Keratinocyte (primary cell): ENCODE data around the gene SUPT16H.

Experiments
- CTCF ChIP-seq, 3 experiments: IDR thresholded peaks in 1 of 3; conservative IDR thresholded peaks in 1 of 3; optimal IDR thresholded peaks in 1 of 3; 2 replicates in 2 of 3; 3 replicates in 1 of 3; pipeline versions ENCODE3 to v1.5.1; 2011; ENCODE audit warnings: low read length in 3 of 3, mild to moderate bottlenecking in 3 of 3, moderate library complexity in 2 of 3, control low read depth in 1 of 3, inconsistent platforms in 1 of 3; ENCODE audit not compliant: insufficient read depth in 2 of 3; ENCODE audit errors: extremely low read depth in 1 of 3
- EZH2 ChIP-seq: IDR thresholded peaks from one replicate; pipeline ENCODE4 v1.6.1; 2012; ENCODE audit warnings: inconsistent platforms, mild to moderate bottlenecking, low read length, moderate library complexity

GRCh38 chr14:21326972-21327371 lies 56.8 kb downstream of the SUPT16H start:
- TF ChIP-seq CTCF (optimal IDR thresholded peaks at IDR 0.05 in 1 of 3, IDR thresholded peaks at IDR 0.05 in 1 of 3, conservative IDR thresholded peaks at IDR 0.05 in 1 of 3; ENCODE audit: extremely low read depth in 1 of 3, insufficient read depth in 2 of 3, low read length in 3 of 3) (no peak), EZH2 (no peak)
